GM23338 (cell line): Measurements from ENCODE around the gene PXT1. TPM values are rescaled to one million over a fixed set of nuclear protein-coding genes. Genes with fewer than 3 reads are reported as not detected.
"Not testable (repeated sequence)": the region's sequence is repeated elsewhere in the genome, so short reads cannot be mapped to it uniquely, and the experiment has no call there.

ENCODE experiments used
- ATAC-seq: fragments of 200-7000 bp; cut with Tn5 transposase; 3 replicates; pipeline ENCODE4 v1.9.1; 2020
- DNase-seq: peaks from one replicate; pipeline ENCODE4 v3.0.0-alpha.2; 2015; ENCODE audit warnings: low spot score
- H2AFZ ChIP-seq: fragments of 200-600 bp; sonication (generic); 2 replicates; pipeline ENCODE4 v1.8.0; 2016; ENCODE audit warnings: antibody characterized with exemption, mild to moderate bottlenecking, moderate library complexity
- H3F3A ChIP-seq: fragments of 200-600 bp; sonication (generic); replicated peaks from 2 replicates; pipeline ENCODE4 v1.8.0; 2017; ENCODE audit warnings: antibody characterized with exemption, mixed run types, low read depth
- H3K27ac ChIP-seq: fragments of 200-600 bp; sonication (generic); 2 replicates; pipeline ENCODE4 v1.6.1; 2016; ENCODE audit warnings: low read depth
- H3K27me3 ChIP-seq: fragments of 200-600 bp; sonication (generic); 2 replicates; pipeline ENCODE4 v1.8.0; 2016; ENCODE audit warnings: mild to moderate bottlenecking, mixed run types, moderate library complexity; ENCODE audit not compliant: insufficient read depth
- H3K36me3 ChIP-seq: fragments of 200-600 bp; sonication (generic); 2 replicates; pipeline ENCODE4 v1.8.0; 2016; ENCODE audit warnings: mild to moderate bottlenecking; ENCODE audit not compliant: insufficient read depth
- H3K4me1 ChIP-seq: fragments of 200-600 bp; sonication (generic); 2 replicates; pipeline ENCODE4 v1.8.0; 2016; ENCODE audit warnings: mild to moderate bottlenecking, moderate library complexity; ENCODE audit not compliant: insufficient read depth
- H3K4me2 ChIP-seq: fragments of 200-600 bp; sonication (generic); 2 replicates; pipeline ENCODE4 v1.7.1; 2017; ENCODE audit warnings: mixed run types
- H3K4me3 ChIP-seq: fragments of 200-600 bp; sonication (generic); 2 replicates; pipeline ENCODE4 v1.6.1; 2016; ENCODE audit warnings: mixed run types
- H3K79me2 ChIP-seq: fragments of 200-600 bp; sonication (generic); replicated peaks from 2 replicates; pipeline ENCODE4 v1.8.0; 2017; ENCODE audit warnings: mild to moderate bottlenecking; ENCODE audit not compliant: insufficient read depth
- H3K9me2 ChIP-seq: fragments of 200-600 bp; sonication (generic); 2 replicates; pipeline ENCODE4 v1.8.0; 2017; ENCODE audit not compliant: insufficient read depth
- H4K20me1 ChIP-seq: fragments of 200-600 bp; sonication (generic); replicated peaks from 2 replicates; pipeline ENCODE4 v1.8.0; 2017; ENCODE audit warnings: mild to moderate bottlenecking; ENCODE audit not compliant: insufficient read depth
- H3K27ac Mint-ChIP-seq: 2 replicates; pipeline ENCODE4 v1.8.0; 2020; ENCODE audit warnings: inconsistent platforms, mild to moderate bottlenecking, moderate library complexity, mixed read lengths
- H3K27me3 Mint-ChIP-seq: 3 replicates; pipeline ENCODE4 v1.8.0; 2022; ENCODE audit warnings: low read depth, mild to moderate bottlenecking, moderate library complexity, mixed read lengths, inconsistent platforms; ENCODE audit not compliant: insufficient read depth, poor library complexity
- H3K36me3 Mint-ChIP-seq: 3 replicates; pipeline ENCODE4 v1.8.0; 2021; ENCODE audit warnings: low read depth, mild to moderate bottlenecking, inconsistent platforms, moderate library complexity, mixed read lengths
- H3K4me1 Mint-ChIP-seq: 3 replicates; pipeline ENCODE4 v1.8.0; 2020; ENCODE audit warnings: mild to moderate bottlenecking, inconsistent platforms, mixed read lengths
- H3K4me3 Mint-ChIP-seq: 3 replicates; pipeline ENCODE4 v1.8.0; 2021; ENCODE audit warnings: moderate library complexity, mild to moderate bottlenecking, inconsistent platforms, mixed read lengths
- H3K9me3 Mint-ChIP-seq: 3 replicates; pipeline ENCODE4 v1.8.0; 2020; ENCODE audit warnings: moderate library complexity, mild to moderate bottlenecking, inconsistent platforms, mixed read lengths
- EZH2 ChIP-seq: fragments of 200-600 bp; sonication (generic); IDR thresholded peaks from one replicate; pipeline ENCODE4 v1.8.0; 2017; ENCODE audit warnings: antibody characterized with exemption, mild to moderate bottlenecking, low read depth; ENCODE audit not compliant: unreplicated experiment
- EZH2phosphoT487 ChIP-seq: fragments of 200-600 bp; sonication (generic); IDR thresholded peaks from one replicate; pipeline ENCODE4 v1.8.1; 2018; ENCODE audit warnings: antibody characterized with exemption; ENCODE audit not compliant: unreplicated experiment
- STAT1 ChIP-seq: IDR thresholded peaks from one replicate; pipeline ENCODE4 v1.6.1; 2016; ENCODE audit warnings: antibody characterized with exemption; ENCODE audit not compliant: unreplicated experiment
- polyA plus RNA-seq: library from polyadenylated mRNA; unstranded; fragments of >200 nt; fragmentation: Nextera tagmentation; extraction: Ambion mirVana; gene quantifications from 2 replicates; pipeline ENCODE4 v1.2.1, GENCODE V29; 2016
- total RNA-seq: library from RNA; depleted of rRNA; stranded (reverse); fragments of >200 nt; shearing (Covaris generic); gene quantifications from 2 replicates; pipeline ENCODE4 v1.2.3, GENCODE V29; 2014
- TF ChIP-seq, protein P1 (sequence below): fragments of 250-450 bp; sonication (Bioruptor Pico); IDR thresholded peaks from 2 replicates; pipeline ENCODE4 v1.5.0; 2020; ENCODE audit warnings: mild to moderate bottlenecking, moderate library complexity

Gene PXT1
- total and polyA plus RNA-seq, 2 experiments from 2014 or later: 0.14 TPM; not detected in 1

DNA sequence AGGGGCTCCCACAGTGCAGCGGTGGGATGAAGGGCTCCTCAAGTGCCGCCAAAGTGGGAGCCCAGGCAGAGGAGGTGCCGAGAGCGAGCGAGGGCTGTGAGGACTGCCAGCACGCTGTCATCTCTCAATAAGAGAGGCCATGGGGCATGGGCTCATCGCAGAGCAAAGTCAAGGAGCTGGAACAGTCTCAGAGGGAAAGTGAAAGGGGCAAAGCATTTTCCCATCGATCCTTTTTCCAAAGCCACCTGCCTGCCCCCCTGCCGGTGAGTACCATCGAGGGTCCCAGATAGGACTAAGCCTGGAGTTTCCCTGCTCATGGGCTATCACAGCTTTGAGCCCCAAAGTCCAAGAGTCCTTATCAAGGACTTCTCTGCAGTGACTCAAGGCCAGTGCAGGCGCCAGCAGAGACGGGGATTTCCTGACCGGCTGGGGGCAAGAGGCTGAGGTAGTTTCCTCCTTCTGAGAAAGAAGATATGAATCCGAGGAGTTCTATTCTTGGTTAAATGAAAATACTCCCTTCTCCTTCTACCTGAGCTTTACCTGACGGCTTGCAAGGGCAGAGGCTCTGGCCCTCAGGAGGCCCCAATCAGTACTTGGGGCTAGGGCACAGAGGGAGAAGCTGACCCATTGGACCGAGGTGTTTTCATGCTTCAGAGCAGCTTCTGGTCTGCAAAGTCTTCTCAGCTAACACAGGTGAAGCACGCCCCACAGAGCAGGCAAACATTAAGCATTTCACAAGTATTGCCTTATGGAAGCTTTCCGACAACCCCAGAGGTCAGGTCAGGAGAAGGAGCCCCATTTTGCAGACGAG lies 77.8 kb downstream of the PXT1 start (continued):
- TF ChIP-seq, protein P1, sequence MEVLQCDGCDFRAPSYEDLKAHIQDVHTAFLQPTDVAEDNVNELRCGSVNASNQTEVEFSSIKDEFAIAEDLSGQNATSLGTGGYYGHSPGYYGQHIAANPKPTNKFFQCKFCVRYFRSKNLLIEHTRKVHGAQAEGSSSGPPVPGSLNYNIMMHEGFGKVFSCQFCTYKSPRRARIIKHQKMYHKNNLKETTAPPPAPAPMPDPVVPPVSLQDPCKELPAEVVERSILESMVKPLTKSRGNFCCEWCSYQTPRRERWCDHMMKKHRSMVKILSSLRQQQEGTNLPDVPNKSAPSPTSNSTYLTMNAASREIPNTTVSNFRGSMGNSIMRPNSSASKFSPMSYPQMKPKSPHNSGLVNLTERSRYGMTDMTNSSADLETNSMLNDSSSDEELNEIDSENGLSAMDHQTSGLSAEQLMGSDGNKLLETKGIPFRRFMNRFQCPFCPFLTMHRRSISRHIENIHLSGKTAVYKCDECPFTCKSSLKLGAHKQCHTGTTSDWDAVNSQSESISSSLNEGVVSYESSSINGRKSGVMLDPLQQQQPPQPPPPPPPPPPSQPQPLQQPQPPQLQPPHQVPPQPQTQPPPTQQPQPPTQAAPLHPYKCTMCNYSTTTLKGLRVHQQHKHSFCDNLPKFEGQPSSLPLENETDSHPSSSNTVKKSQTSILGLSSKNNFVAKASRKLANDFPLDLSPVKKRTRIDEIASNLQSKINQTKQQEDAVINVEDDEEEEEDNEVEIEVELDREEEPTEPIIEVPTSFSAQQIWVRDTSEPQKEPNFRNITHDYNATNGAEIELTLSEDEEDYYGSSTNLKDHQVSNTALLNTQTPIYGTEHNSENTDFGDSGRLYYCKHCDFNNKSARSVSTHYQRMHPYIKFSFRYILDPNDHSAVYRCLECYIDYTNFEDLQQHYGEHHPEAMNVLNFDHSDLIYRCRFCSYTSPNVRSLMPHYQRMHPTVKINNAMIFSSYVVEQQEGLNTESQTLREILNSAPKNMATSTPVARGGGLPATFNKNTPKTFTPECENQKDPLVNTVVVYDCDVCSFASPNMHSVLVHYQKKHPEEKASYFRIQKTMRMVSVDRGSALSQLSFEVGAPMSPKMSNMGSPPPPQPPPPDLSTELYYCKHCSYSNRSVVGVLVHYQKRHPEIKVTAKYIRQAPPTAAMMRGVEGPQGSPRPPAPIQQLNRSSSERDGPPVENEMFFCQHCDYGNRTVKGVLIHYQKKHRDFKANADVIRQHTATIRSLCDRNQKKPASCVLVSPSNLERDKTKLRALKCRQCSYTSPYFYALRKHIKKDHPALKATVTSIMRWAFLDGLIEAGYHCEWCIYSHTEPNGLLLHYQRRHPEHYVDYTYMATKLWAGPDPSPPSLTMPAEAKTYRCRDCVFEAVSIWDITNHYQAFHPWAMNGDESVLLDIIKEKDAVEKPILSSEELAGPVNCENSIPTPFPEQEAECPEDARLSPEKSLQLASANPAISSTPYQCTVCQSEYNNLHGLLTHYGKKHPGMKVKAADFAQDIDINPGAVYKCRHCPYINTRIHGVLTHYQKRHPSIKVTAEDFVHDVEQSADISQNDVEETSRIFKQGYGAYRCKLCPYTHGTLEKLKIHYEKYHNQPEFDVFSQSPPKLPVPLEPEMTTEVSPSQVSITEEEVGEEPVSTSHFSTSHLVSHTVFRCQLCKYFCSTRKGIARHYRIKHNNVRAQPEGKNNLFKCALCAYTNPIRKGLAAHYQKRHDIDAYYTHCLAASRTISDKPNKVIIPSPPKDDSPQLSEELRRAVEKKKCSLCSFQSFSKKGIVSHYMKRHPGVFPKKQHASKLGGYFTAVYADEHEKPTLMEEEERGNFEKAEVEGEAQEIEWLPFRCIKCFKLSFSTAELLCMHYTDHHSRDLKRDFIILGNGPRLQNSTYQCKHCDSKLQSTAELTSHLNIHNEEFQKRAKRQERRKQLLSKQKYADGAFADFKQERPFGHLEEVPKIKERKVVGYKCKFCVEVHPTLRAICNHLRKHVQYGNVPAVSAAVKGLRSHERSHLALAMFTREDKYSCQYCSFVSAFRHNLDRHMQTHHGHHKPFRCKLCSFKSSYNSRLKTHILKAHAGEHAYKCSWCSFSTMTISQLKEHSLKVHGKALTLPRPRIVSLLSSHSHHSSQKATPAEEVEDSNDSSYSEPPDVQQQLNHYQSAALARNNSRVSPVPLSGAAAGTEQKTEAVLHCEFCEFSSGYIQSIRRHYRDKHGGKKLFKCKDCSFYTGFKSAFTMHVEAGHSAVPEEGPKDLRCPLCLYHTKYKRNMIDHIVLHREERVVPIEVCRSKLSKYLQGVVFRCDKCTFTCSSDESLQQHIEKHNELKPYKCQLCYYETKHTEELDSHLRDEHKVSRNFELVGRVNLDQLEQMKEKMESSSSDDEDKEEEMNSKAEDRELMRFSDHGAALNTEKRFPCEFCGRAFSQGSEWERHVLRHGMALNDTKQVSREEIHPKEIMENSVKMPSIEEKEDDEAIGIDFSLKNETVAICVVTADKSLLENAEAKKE (CRISPR knock-in tag): no peak
- TF ChIP-seq EZH2phosphoT487: no peak
- no peak for TF ChIP-seq STAT1
- TF ChIP-seq EZH2: no peak

DNA sequence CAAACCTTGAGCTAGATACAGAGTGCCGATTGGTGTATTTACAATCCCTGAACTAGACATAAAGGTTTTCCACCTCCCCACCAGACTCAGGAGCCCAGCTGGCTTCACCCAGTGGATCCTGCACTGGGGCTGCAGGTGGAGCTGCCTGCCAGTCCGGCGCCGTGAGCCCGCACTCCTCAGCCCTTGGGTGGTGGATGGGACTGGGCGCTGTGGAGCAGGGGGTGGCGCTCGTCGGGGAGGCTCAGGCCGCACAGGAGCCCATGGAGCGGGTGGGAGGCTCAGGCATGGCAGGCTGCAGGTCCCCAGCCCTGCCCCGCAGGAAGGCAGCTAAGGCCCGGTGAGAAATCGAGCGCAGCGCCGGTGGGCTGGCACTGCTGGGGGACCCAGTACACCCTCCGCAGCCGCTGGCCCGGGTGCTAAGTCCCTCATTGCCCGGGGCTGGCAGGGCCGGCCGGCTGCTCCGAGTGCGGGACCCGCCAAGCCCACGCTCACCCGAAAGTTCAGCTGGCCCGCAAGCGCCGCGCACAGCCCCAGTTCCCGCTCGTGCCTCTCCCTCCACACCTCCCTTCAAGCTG lies 78.5 kb downstream of the PXT1 start:
- H3K4me1 ChIP-seq, H3K27me3 ChIP-seq, H3K9me3 Mint-ChIP-seq, H3K9me2 ChIP-seq, H3K79me2 ChIP-seq, H3K36me3 ChIP-seq, H3F3A ChIP-seq, H3K27me3 Mint-ChIP-seq, H4K20me1 ChIP-seq, H3K27ac ChIP-seq, H3K4me2 ChIP-seq, H3K4me3 ChIP-seq, DNase-seq, ATAC-seq, H3K27ac Mint-ChIP-seq, H3K36me3 Mint-ChIP-seq, H3K4me1 Mint-ChIP-seq, H2AFZ ChIP-seq, H3K4me3 Mint-ChIP-seq: not testable (repeated sequence)

DNA sequence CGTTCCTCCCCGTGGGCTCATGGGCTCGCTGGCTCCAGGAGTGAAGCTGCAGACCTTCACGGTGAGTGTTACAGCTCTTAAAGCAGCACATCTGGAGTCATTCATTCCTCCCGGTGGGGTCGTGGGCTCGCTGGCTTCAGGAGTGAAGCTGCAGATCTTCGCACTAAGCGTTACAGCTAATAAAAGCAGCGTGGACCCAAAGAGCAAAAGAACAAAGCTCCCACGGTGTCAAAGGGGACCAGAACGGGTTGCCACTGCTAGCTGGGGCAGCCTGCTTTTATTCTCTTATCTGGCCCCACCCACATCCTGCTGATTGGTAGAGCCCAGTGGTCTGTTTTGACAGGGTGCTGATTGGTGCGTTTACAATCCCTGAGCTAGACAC lies 79.3 kb downstream of the PXT1 start:
- H3K27ac Mint-ChIP-seq, ATAC-seq, H3K9me2 ChIP-seq, H3K4me3 Mint-ChIP-seq, H3K4me3 ChIP-seq, H3K27ac ChIP-seq, H3K36me3 Mint-ChIP-seq, H3F3A ChIP-seq, H4K20me1 ChIP-seq, H3K4me1 ChIP-seq, H3K27me3 Mint-ChIP-seq, H2AFZ ChIP-seq, DNase-seq, H3K9me3 Mint-ChIP-seq, H3K4me2 ChIP-seq, H3K79me2 ChIP-seq, H3K27me3 ChIP-seq, H3K4me1 Mint-ChIP-seq, H3K36me3 ChIP-seq: not testable (repeated sequence)
